HG03175 (cell line): ENCODE measurements around the gene SPDYE1.
"Not testable (repeated sequence)": the region's sequence is repeated elsewhere in the genome, so short reads cannot be mapped to it uniquely, and the experiment has no call there.

Source experiments
- ATAC-seq: cut with Tn5 transposase; IDR thresholded peaks from one replicate; pipeline ENCODE4 v1.9.1; 2021; ENCODE audit warnings: mild to moderate bottlenecking, moderate library complexity; ENCODE audit not compliant: unreplicated experiment

SPDYE1 gene, protein sequence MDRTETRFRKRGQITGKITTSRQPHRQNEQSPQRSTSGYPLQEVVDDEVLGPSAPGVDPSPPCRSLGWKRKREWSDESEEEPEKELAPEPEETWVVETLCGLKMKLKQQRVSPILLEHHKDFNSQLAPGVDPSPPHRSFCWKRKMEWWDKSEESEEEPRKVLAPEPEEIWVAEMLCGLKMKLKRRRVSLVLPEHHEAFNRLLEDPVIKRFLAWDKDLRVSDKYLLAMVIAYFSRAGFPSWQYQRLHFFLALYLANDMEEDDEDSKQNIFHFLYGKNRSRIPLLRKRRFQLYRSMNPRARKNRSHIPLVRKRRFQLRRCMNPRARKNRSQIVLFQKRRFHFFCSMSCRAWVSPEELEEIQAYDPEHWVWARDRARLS

DNA sequence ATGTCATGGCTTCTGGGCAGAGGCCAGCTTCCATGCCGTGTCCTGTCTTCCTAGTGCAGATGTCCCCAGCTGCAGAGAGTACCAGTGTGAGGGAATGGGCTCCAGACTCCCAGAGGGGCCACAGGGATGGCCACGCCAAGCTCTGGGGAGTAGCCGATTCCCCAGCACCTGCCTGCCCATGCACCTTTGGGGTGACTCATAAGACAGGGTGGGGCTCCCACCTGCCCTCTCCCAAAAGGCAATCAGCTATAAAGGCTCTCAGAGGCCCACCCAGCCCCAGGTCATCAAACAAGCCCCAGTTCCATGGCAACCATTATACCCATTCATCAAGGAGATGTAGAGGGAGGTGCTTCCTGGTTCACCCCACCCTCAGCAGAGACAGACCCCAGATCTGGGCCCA, at the start of gene SPDYE1:
Gene SPDYE1 (plus strand): TSS at position 366 of the 400 bp plus-strand sequence. CDS start 2,053 bp downstream, outside the sequence.
- not testable (repeated sequence) for ATAC-seq

DNA sequence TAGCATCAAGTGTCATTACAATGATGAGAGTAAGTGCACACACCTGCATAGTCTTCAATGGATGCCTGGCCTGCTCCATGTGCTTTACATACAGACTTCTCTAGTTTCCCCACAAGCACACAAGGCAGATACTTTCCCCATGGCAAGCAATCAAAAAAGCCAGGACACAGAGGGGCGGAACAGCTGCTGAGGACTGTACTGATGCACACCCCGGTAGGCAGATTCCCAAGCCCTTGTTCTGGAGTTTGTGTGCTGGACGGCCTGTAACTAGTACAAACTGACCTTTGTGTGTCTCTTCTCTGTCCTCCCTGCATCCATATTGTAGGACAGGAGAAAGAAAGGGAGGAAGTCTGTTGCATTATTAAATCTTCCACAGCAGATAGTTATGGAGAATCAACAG, 45.7 kb upstream of the SPDYE1 start:
- ATAC-seq, result no peak

DNA sequence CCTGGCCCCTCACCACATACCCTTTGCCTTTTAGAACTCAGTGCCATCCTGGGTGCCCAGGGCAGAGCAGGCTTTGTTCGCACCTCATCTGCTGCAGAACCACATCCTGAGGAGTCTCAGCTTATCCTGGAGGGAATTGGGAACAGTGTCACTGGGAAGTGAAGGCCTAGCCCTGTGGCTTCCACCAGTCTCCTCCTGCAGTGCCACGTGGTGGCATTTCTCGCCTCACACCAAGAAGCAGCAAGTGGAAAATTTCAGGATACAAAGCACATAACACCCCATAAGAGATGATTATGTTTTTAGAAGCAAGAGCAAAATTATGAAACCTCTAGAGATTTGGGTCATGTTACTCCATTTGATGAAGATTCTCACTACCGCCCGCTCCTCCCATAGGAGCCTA, 44.6 kb upstream of the SPDYE1 start:
- no peak for ATAC-seq

DNA sequence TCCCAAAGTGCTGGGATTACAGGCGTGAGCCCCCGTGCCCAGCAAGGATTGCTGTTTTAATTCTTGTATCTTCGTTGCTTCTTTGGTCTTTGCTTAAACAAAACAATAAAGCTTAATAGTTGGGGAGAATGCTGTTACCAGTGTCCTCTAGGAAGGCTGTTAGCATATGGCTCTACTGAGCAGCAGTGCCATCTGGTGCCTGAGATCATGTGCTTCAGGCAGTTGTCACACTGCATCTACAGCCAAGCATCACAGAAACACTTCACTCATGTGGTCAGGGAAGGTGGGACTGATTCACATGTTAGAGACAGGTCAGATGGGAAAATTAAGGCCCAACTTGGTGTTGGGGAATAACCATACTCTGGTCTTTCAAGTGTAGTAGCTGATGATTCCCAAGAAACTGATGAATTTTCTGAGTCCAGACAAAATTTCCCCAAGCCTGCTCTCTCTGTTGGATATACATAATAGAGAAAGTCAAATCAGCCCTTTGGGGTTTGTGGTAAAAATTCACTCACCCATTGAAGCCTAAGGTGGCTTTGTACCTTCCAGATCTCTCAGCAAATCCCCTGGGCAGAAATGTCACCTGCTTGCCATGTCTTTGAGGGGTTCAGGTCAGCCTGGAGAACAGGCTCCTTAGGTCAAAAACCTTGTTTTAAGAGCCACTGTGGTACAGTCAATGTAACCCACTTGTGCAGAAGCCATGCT, 43.0 kb upstream of the SPDYE1 start:
- no peak for ATAC-seq

DNA sequence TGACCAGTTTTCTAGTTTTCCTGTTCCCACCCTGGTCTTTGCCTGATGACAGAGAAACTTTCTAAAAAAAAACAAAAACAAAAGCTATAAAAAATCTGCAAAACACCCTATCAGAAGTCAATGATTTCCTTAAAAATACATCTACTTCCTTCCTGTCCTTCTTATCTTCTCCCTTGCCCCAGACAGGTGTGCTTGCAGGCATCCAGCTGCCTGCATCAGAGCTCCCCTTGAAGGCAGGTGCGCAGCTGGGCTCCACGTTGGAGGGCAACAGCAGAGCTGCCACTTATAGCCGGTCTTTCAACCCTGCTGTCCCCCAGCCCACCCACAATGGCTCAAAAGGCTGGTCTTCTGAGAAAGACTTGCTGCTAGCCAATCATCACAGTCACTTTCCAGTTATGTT, 41.7 kb upstream of the SPDYE1 start:
- no peak for ATAC-seq

DNA sequence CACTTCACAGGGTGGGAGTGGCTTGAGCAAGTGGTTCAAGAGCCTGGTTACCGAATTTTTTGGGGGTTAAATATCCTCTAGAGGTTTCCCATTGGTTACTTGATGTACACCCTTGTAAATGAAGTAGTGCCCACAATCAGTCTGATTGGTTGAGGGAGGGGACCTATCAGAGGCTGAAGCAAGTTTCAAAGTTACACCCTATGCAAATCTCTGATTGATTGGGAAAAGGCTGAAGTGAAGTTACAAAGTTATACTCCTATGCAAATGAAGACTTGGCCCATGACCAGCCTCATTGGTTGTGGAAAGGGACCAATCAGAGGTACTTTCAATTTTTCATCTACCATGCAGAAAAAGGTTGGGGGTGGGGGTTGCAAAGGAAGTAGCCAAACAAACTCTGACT, 36.8 kb upstream of the SPDYE1 start:
- no peak for ATAC-seq

DNA sequence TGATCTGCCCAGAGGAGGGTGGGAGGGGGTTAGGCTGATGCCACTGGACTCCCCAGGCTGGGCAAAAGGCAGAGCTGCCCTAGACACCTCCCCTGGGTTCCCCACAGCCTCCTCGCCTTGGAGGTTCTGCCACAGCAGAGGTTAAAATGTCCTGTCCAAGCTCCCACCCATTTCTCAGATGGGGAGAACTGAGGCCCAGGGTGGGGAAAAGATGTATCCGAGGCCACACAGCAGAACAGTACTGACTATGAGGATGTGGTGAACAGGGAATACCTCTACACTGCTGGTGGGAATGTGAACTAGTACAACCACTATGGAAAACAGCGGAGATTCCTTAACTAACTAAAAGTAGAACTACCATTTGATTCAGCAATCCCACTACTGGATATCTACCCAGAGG, 31.3 kb upstream of the SPDYE1 start:
- not testable (repeated sequence) for ATAC-seq

DNA sequence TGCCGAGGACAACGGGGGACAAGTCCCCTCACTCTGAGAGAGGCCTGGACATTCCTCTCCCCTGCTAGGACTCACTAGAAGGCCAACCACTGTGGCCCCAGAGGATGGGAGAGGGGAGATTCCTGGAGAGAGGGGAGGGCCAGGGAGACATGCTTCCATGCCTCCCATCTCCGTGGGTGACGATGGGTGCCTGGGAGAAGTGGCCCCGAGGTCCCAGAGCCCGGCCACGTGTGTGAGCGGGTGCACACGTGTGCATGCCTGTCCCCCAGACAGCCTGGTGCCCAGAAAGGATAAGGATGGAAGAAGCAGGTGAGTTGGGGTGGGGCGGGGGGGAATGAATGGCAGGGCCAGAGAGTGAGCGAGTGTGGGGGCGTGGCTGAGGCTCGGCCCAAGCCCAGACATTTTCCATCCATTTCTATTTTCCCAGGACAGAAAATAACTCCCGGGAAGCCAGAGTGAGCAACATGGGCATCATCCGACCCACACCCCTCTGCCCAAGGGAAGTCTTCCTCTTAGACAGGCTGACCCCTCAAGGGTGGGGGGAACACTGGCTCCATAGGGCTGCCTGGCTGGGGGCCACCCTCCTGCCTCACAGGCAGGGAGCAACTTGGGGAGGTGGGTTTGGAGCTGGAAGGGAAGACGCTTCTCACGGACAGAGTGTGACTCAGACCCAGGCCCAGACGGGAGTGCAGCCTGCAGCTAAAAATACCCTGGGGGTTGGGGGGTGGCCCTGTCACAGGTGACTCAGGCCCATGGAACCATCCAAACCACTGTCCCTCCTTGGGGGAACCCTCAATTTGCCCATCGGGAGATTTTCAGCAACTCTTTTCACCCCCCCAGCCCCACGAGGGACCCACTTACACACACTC, 29.3 kb upstream of the SPDYE1 start:
- ATAC-seq, result not testable (repeated sequence)

DNA sequence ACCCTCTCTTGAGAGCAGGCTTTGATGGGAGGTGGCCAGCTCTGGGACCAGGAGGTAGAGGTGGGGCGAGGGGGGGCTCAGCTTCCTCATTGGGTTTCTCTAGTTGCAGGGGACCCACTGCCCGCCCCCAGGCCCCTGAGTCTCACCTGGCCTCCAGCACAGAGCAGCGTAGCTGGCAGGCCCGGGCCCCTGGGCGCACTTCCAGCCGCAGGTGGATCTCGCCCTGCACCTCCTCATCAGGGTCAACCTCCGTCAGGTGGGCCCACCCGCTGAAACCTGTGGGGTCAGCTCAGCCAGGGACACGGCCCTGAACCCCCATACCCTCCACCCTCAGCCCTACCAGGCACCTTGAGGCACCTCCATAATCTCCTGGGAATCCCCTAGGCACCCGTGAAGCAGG, 28.1 kb upstream of the SPDYE1 start:
- not testable (repeated sequence) for ATAC-seq

DNA sequence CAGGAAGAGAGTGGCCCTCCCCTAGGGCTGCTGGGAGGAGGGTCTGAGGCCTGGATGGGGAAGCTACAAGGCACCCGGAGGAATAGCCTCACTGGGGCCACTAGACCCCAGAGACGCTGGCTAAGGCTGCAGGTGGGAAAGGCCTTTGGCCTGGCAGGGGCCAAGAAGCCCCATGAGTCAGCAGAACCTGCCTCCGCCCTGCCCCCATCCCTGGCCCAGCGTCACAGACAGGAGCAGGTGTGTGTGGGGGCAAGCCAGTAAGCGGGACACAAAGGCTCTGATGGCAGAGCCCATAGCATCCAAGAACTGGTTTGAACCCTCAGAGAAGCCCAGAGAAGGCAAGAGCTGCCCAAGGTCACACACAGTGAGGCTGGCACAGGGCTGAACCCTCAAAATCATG, 27.0 kb upstream of the SPDYE1 start:
- ATAC-seq, result not testable (repeated sequence)

DNA sequence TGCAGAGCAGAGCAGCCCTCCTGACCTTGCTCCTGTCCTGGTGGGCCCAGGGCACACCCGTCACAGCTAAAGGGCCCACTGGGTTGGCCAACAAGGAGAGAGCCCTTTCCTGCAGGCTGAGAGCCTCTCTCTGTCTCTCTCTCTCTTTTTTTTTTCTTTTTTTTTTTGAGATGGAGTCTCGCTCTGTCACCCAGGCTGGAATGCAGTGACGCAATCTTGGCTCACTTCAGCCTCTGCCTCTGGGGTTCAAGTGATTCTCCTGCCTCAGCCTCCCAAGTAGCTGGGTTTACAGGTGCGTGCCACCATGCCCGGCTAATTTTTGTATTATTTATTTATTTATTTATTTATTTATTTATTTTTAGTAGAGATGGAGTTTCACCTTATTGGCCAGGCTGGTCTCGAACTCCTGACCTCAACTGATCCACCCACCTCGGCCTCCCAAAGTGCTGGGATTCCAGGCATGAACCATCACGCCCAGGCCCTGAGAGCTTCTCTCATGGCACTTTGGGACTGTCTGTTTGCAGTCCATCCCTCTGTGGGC, 23.6 kb upstream of the SPDYE1 start:
- ATAC-seq, result not testable (repeated sequence)

DNA sequence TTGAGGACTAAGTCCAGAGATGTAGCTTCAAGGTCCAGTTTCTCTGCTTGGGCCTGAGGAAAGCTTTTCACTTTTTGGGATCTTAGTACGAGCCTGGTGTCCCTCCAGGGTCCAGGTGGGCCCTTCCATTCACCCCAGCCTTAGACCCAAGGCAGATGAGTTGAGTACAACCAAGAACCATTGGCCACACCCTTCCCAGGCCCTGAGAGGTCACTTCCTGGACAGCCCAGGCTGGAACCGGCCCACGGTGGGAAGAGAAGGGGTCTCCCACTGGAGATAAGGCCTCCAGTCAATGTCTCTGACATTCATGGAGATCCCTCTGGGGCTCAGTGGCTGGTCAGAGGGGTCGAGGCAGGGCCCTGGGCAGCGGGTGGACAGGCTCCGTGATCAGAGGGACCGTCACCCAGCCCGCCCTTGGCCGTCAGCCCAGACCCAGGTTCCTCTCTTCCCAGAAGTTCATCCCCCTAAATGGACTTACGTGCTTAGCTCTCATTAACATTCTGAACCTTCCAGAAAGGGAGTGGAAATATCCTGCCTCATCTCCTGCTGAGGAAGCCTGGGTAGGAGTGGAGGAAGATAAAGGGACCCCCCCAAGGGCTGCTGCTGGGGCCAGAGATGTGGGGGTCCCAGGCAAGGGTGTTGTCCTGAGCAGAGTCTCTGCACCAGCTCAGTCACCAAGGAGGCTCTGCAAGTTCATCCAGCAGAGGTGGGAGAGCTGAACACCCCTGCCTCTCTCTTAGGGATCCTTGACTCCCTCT, 22.8 kb upstream of the SPDYE1 start:
- not testable (repeated sequence) for ATAC-seq

DNA sequence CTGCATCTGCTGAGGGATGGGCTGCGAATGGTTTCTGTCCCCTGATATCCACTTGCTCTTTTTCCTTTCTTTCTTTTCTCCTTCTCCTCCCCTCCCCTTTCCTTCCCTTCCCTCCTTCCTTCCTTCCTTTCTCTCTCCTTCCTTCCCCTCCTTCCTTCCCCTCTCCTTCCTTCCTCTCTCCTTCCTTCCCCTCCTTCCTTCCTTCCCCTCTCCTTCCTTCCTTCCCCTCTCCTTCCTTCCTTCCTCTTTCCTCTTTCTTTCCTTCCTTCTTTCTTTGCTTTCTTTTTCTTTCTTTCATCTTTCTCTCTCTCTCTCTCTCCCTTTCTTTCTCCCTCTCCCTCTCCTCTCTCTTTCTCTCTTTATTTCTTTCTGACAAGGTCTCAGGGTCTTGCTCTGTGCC, 20.2 kb upstream of the SPDYE1 start:
- ATAC-seq, result no peak

DNA sequence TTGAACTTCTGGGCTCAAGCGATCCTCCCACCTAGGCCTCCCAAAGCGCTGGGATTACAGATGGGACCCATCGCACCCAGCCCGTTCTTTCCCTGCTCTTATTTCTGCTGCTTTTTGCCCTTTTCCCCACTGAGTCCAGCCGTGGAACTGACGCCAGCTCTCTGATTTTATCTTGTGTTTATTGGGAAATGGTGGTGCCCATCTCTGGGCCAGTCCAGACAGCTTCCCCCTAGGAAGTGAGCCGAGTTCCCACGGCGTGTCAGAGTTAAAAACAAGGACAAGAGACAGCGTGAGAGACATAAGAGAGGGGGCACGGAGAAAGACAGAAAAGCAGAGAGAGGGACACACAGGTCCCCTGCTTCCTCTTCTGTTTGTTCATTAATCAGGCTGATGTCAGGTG, 19.6 kb upstream of the SPDYE1 start:
- ATAC-seq, result not testable (repeated sequence)

DNA sequence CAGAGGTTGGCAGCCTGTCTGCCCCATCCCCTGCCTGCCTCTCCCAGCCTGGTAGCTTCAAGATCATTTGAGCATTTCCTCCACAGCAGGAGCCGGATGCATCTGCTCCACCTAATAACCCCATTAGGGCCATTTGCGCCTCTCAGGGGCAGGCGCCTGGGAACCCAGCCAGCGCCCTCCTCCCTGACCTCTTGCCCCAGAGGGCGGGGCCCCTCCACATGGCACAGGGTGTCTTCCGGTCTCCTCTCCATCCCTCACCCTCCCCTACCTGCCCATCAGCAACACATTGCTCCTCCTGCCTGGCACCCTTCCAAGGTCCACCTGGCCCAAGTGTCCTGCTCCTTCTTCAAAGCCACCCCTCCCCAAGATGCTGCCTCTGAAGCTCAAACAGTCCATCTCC, 14.8 kb upstream of the SPDYE1 start:
- not testable (repeated sequence) for ATAC-seq

DNA sequence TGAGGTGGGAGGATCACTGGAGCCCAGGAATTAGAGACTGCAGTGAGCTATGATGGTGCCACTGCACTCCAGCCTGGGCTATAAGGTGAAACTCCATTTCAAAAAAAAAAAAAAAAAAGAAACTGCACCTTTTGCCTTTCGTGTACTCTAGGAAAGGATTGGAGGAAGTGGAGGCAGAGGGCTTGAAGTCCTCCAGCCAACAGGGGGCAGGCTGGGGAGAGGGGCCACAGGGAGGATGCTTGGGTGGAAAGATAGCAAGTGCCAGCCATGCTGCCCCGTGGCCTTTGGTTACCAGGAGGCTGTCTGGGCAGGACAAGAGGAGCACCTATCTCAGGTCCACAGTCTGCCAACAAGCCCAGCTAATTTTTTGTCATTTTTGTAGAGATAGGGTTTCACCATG, 14.0 kb upstream of the SPDYE1 start:
- not testable (repeated sequence) for ATAC-seq

DNA sequence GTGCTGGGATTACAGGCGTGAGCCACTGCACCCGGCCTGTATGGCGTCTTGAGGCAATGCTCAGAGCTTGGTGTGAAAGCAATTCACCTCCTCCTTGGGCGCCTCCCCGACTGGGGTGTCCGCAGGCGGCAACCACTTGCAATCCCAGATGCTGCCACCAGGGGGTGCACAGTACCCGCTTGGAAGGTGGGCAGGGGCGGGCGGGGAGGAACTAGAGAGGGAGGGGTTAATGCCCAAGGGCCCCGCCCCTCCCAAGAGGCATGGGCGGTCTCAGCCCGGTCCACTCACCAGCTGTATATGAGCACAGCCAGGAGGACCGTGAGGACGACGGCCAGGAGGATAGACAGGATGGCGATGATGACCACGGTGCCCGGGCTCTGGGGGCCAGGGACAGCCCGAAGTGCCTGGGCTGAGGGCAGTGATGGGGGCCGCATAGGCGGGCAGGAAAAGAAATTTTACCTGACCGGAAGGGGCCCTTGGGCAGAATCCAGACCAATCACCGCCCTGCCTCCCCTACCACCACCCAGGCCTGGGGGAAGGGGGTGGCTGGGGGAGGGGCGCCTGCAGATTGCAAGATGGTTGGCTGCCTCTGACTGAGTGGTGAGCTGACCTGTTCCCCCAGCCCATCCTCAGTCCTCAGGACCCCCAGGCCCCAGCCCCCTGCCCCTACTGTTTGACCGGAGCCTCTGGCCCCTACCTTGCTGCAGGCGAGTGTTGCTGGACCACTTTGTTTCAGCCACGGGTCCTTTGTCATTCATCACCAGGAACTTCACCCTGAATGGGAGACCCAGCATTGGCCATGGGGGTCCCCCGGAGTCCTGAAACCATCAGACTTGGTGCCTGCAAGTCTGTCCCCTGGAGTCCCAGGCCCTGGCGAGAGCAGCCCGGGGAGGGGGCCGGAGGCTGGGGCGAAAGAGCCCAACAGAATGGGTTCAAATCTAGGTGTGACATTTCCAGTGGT, 11.5 kb upstream of the SPDYE1 start:
- peak; percentile 81 for ATAC-seq

DNA sequence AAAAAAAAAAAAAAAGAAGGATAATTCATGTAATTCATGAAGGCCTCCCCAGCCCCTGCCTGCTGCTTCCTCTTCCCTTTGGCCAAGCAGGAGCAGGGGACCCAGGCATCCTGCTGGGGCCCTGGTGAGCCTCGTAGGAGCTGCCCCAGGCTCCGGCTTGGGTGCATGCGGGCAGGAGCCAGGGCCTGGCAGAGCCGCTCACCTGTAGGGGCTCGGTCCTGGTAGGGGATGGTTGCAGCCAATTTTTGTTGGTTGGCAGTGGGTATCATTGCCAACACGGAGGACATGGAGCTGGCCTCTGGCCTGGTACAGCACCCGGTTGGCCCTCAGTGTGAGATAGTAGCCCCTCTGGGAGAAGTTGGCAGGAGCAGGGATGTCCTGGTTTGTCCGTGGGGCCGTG, 10.2 kb upstream of the SPDYE1 start:
- ATAC-seq, result not testable (repeated sequence)

DNA sequence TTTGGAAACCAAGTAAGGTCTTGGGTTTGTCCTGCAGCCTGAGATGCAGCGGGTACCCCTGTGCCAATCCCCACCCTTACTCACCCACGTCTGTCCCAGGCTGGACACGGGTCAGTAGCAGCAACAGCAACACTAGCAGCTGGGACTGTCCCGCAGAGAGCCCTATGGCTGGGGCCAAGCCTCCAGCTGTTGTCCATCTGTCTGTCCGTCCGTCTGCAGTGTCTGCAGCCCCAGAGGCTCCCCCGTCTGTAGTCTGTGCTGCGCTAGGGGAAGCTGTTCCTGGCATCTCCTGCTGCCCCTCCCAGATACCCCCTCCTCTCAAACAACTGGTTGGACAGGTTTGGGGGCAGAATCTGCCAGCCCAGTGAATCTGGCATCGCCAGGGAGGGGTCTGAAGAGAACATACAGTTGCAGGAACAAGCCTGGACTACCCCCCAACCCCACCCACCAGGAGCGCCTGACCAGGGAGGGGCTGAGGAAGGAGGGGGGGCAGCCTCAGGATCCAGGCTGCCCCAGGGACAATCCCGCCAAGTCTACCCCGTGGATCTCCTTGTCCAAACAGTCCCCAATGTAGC, 7.6 kb upstream of the SPDYE1 start:
- not testable (repeated sequence) for ATAC-seq
